Adrenal gland (tissue), 5 donors: ENCODE measurements around the gene TMEM250.

Experiments used
- POLR2A ChIP-seq, 2 donors: fragments of 450-650 bp; IDR thresholded peaks; one replicate each; pipeline ENCODE4 v1.6.1; 2017; ENCODE audit warnings: antibody characterized with exemption in 2 of 2, mild to moderate bottlenecking in 2 of 2, moderate library complexity in 1 of 2
- TF ChIP-seq, protein P1 (sequence below), 6 experiments: fragments of 450-650 bp in 4 of 6; fragments of 200-600 bp in 2 of 6; sonication (generic) in 1 of 6; IDR thresholded peaks; 1 replicate in 5 of 6; 2 replicates in 1 of 6; pipeline versions ENCODE4 v1.5.1 to v1.8.0; 2016 to 2021; ENCODE audit warnings: antibody characterized with exemption in 6 of 6, mild to moderate bottlenecking in 2 of 6, moderate library complexity in 1 of 6
- donor health status: DM: no; HTN: no; CAD: no.

DNA sequence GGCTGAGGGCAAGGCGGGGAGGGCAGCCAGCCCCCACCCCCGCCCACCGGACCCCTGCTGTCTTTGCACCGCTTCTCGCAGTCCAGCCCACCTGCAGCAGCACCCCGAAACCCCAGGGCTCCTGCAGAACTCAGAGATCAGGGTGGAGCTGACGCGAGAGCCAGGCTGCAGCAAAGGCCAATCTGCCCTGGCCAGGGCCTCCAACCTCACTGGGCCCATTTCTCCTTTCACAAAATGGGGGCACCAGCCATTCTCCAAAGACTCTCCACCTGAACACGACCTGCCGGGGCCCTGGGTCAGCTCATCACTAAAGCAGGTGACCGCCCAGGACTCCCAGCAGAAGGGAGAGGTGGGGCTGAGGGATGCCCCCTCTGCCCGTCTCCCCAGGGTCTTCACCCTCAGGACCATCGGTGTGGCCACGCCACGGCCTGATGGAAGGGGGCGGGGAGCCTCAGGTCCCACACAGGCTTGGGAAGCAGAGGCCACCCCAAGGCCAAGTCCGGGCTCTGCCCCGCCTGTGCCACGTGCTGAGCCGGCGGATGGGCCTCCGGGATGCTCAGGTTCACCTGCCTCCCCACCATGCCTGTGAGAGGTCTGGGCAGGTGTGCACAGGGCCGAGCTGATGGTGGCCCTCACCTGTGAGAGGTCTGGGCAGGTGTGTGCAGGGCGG, 36.7 kb downstream of the TMEM250 start:
- TF ChIP-seq, protein P1, sequence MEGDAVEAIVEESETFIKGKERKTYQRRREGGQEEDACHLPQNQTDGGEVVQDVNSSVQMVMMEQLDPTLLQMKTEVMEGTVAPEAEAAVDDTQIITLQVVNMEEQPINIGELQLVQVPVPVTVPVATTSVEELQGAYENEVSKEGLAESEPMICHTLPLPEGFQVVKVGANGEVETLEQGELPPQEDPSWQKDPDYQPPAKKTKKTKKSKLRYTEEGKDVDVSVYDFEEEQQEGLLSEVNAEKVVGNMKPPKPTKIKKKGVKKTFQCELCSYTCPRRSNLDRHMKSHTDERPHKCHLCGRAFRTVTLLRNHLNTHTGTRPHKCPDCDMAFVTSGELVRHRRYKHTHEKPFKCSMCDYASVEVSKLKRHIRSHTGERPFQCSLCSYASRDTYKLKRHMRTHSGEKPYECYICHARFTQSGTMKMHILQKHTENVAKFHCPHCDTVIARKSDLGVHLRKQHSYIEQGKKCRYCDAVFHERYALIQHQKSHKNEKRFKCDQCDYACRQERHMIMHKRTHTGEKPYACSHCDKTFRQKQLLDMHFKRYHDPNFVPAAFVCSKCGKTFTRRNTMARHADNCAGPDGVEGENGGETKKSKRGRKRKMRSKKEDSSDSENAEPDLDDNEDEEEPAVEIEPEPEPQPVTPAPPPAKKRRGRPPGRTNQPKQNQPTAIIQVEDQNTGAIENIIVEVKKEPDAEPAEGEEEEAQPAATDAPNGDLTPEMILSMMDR (IDR thresholded peaks at IDR 0.05) = no peak
- TF ChIP-seq POLR2A (IDR thresholded peaks at IDR 0.05) = no peak
